HEK293 (cell line): ENCODE results near the gene DENND1C.

Source experiments
- CTCF ChIP-seq: fragments of 450-650 bp; formaldehyde crosslinking; IDR thresholded peaks from 2 replicates; pipeline ENCODE4 v1.5.1; 2016; ENCODE audit warnings: missing biosample characterization, missing genetic modification characterization
- KLF16 ChIP-seq: fragments of 450-650 bp; formaldehyde crosslinking; IDR thresholded peaks from 2 replicates; pipeline ENCODE4 v1.5.1; 2017; ENCODE audit warnings: missing biosample characterization, missing genetic modification characterization
- KLF8 ChIP-seq: fragments of 450-650 bp; formaldehyde crosslinking; IDR thresholded peaks from 2 replicates; pipeline ENCODE4 v1.5.1; 2016; ENCODE audit warnings: missing biosample characterization, missing genetic modification characterization
- ZBTB48 ChIP-seq: fragments of 450-650 bp; formaldehyde crosslinking; IDR thresholded peaks from 2 replicates; pipeline ENCODE4 v1.5.1; 2016; ENCODE audit warnings: missing biosample characterization, missing genetic modification characterization
- ZBTB7A ChIP-seq: fragments of 450-650 bp; formaldehyde crosslinking; IDR thresholded peaks from 2 replicates; pipeline ENCODE4 v1.5.1; 2016; ENCODE audit warnings: low read depth, missing biosample characterization, missing genetic modification characterization
- ZNF121 ChIP-seq: fragments of 450-650 bp; formaldehyde crosslinking; IDR thresholded peaks from 2 replicates; pipeline ENCODE4 v1.5.1; 2016; ENCODE audit warnings: missing biosample characterization, missing genetic modification characterization
- ZNF266 ChIP-seq: fragments of 450-650 bp; formaldehyde crosslinking; IDR thresholded peaks from 2 replicates; pipeline ENCODE4 v1.5.1; 2016; ENCODE audit warnings: missing biosample characterization, missing genetic modification characterization, low read depth
- ZNF274 ChIP-seq, 2 experiments: fragments of 200-500 bp in 1 of 2; fragments of 450-650 bp in 1 of 2; sonication (Bioruptor generic) in 1 of 2; formaldehyde crosslinking in 1 of 2; IDR thresholded peaks; 2 replicates each; pipeline versions ENCODE4 v1.5.1 to v1.6.1; 2014 to 2016; ENCODE audit warnings: borderline replicate concordance in 1 of 2, inconsistent platforms in 1 of 2, low read length in 1 of 2, missing biosample characterization in 1 of 2, missing genetic modification characterization in 1 of 2
- ZNF513 ChIP-seq: fragments of 450-650 bp; IDR thresholded peaks from 2 replicates; pipeline ENCODE4 v1.5.1; 2018; ENCODE audit warnings: missing biosample characterization, missing genetic modification characterization
- TF ChIP-seq, protein P1 (sequence below): fragments of 450-650 bp; formaldehyde crosslinking; IDR thresholded peaks from 2 replicates; pipeline ENCODE4 v1.5.1; 2016; ENCODE audit warnings: missing biosample characterization, missing genetic modification characterization

GRCh38 chr19:6450166-6450565 is 31.4 kb downstream of the DENND1C start:
- no peak for TF ChIP-seq ZNF121 (tag by site-specific recombination)
- TF ChIP-seq ZNF274 (IDR thresholded peaks at IDR 0.05; ENCODE audit: low read length): no peak
- TF ChIP-seq ZNF274 (tag by site-specific recombination; IDR thresholded peaks at IDR 0.05; ENCODE audit: borderline replicate concordance): no peak
- no peak for TF ChIP-seq ZNF513 (tag by site-specific recombination)
- TF ChIP-seq ZNF266 (tag by site-specific recombination): no peak
- no peak for TF ChIP-seq ZBTB7A (tag by site-specific recombination)
- no peak for TF ChIP-seq KLF8 (tag by site-specific recombination)
- no peak for TF ChIP-seq ZBTB48 (tag by site-specific recombination)
- no peak for TF ChIP-seq CTCF (tag by site-specific recombination)
- TF ChIP-seq, protein P1, sequence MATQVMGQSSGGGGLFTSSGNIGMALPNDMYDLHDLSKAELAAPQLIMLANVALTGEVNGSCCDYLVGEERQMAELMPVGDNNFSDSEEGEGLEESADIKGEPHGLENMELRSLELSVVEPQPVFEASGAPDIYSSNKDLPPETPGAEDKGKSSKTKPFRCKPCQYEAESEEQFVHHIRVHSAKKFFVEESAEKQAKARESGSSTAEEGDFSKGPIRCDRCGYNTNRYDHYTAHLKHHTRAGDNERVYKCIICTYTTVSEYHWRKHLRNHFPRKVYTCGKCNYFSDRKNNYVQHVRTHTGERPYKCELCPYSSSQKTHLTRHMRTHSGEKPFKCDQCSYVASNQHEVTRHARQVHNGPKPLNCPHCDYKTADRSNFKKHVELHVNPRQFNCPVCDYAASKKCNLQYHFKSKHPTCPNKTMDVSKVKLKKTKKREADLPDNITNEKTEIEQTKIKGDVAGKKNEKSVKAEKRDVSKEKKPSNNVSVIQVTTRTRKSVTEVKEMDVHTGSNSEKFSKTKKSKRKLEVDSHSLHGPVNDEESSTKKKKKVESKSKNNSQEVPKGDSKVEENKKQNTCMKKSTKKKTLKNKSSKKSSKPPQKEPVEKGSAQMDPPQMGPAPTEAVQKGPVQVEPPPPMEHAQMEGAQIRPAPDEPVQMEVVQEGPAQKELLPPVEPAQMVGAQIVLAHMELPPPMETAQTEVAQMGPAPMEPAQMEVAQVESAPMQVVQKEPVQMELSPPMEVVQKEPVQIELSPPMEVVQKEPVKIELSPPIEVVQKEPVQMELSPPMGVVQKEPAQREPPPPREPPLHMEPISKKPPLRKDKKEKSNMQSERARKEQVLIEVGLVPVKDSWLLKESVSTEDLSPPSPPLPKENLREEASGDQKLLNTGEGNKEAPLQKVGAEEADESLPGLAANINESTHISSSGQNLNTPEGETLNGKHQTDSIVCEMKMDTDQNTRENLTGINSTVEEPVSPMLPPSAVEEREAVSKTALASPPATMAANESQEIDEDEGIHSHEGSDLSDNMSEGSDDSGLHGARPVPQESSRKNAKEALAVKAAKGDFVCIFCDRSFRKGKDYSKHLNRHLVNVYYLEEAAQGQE (tag by site-specific recombination): no peak
- no peak for TF ChIP-seq KLF16 (tag by site-specific recombination)
